CD14-positive monocyte (primary cell): Measurements from ENCODE around the gene WDR55. TPM values are rescaled to one million over a fixed set of nuclear protein-coding genes. Genes with fewer than 3 reads are reported as not detected.

Experiments
- DNase-seq, 3 donors: peaks; one replicate each; pipeline ENCODE4 v3.0.0-alpha.2; 2011 to 2022
- H2AFZ ChIP-seq: 2 replicates; pipeline ENCODE4 v1.6.0; 2012; ENCODE audit warnings: mild to moderate bottlenecking, low read depth, low read length, inconsistent platforms; ENCODE audit not compliant: insufficient read depth, poor library complexity, severe bottlenecking
- H3K27ac ChIP-seq, 2 donors: 1 replicate in 1 of 2; 2 replicates in 1 of 2; pipeline ENCODE4 v1.5.1; 2012 to 2013; ENCODE audit warnings: low read length in 2 of 2, control low read depth in 1 of 2, inconsistent platforms in 1 of 2, low read depth in 1 of 2, mild to moderate bottlenecking in 1 of 2
- H3K27me3 ChIP-seq, 2 donors: one replicate each; pipeline versions ENCODE4 v1.6.0 to v1.6.1; 2011 to 2013; ENCODE audit warnings: low read length in 2 of 2; ENCODE audit not compliant: control insufficient read depth in 2 of 2, insufficient read depth in 2 of 2
- H3K36me3 ChIP-seq, 2 donors: replicated peaks in 1 of 2; 1 replicate in 1 of 2; 2 replicates in 1 of 2; pipeline versions ENCODE4 v1.5.1 to v1.6.1; 2012 to 2013; ENCODE audit warnings: low read length in 2 of 2, control low read depth in 1 of 2, inconsistent platforms in 1 of 2, mild to moderate bottlenecking in 1 of 2; ENCODE audit not compliant: insufficient read depth in 2 of 2, control insufficient read depth in 1 of 2
- H3K4me1 ChIP-seq, 2 donors: 1 replicate in 1 of 2; 2 replicates in 1 of 2; pipeline versions ENCODE4 v1.5.1 to v1.6.1; 2012 to 2013; ENCODE audit warnings: low read length in 2 of 2, control low read depth in 1 of 2, inconsistent platforms in 1 of 2, mild to moderate bottlenecking in 1 of 2, moderate library complexity in 1 of 2; ENCODE audit not compliant: insufficient read depth in 2 of 2, control insufficient read depth in 1 of 2
- H3K4me2 ChIP-seq: replicated peaks from 2 replicates; pipeline ENCODE3; 2012; ENCODE audit warnings: low read length, moderate library complexity, mild to moderate bottlenecking; ENCODE audit not compliant: poor library complexity, severe bottlenecking; ENCODE audit errors: extremely low read depth
- H3K4me3 ChIP-seq, 3 experiments: fragments of 200-600 bp in 1 of 3; sonication (generic) in 1 of 3; replicated peaks in 1 of 3; 1 replicate in 2 of 3; 2 replicates in 1 of 3; pipeline ENCODE4 v1.5.1; 2011 to 2013; ENCODE audit warnings: low read length in 3 of 3, mild to moderate bottlenecking in 3 of 3, control low read depth in 2 of 3, low read depth in 2 of 3, inconsistent platforms in 1 of 3, moderate library complexity in 1 of 3
- H3K79me2 ChIP-seq: 2 replicates; pipeline ENCODE4 v1.6.0; 2012; ENCODE audit warnings: mild to moderate bottlenecking, control low read depth, inconsistent platforms, low read length, moderate library complexity; ENCODE audit not compliant: insufficient read depth
- H3K9ac ChIP-seq: 2 replicates; pipeline ENCODE4 v1.6.0; 2017; ENCODE audit warnings: low read length, mild to moderate bottlenecking; ENCODE audit not compliant: insufficient read depth, poor library complexity, severe bottlenecking
- H3K9me3 ChIP-seq, 2 donors: replicated peaks in 1 of 2; 1 replicate in 1 of 2; 2 replicates in 1 of 2; pipeline versions ENCODE4 v1.5.1 to v1.6.1; 2012 to 2013; ENCODE audit warnings: low read length in 2 of 2, control low read depth in 1 of 2; ENCODE audit not compliant: control insufficient read depth in 1 of 2, insufficient read depth in 1 of 2
- H4K20me1 ChIP-seq: 2 replicates; pipeline ENCODE4 v1.6.0; 2012; ENCODE audit warnings: mild to moderate bottlenecking, low read length, control low read depth, moderate library complexity; ENCODE audit not compliant: insufficient read depth
- H3K27ac Mint-ChIP-seq, 7 donors: one replicate each; pipeline ENCODE4 v1.8.0; 2020; ENCODE audit warnings: mild to moderate bottlenecking in 7 of 7, mixed read lengths in 7 of 7, moderate library complexity in 6 of 7, inconsistent platforms in 2 of 7
- H3K27me3 Mint-ChIP-seq, 3 donors: one replicate each; pipeline ENCODE4 v1.8.0; 2021 to 2022; ENCODE audit warnings: low read depth in 3 of 3, mild to moderate bottlenecking in 3 of 3, mixed read lengths in 3 of 3, moderate library complexity in 3 of 3, inconsistent platforms in 1 of 3
- H3K36me3 Mint-ChIP-seq, 2 donors: one replicate each; pipeline ENCODE4 v1.8.0; 2020; ENCODE audit warnings: mixed read lengths in 2 of 2, inconsistent platforms in 1 of 2, mild to moderate bottlenecking in 1 of 2
- H3K4me1 Mint-ChIP-seq: one replicate; pipeline ENCODE4 v1.8.0; 2020; ENCODE audit warnings: mild to moderate bottlenecking, mixed read lengths
- H3K4me3 Mint-ChIP-seq, 2 donors: one replicate each; pipeline ENCODE4 v1.8.0; 2020; ENCODE audit warnings: mild to moderate bottlenecking in 2 of 2, mixed read lengths in 2 of 2, moderate library complexity in 1 of 2
- H3K9me3 Mint-ChIP-seq, 7 donors: one replicate each; pipeline ENCODE4 v1.8.0; 2020 to 2022; ENCODE audit warnings: mixed read lengths in 7 of 7, mild to moderate bottlenecking in 6 of 7, moderate library complexity in 6 of 7, inconsistent platforms in 2 of 7
- CTCF ChIP-seq: fragments of 200-600 bp; IDR thresholded peaks from one replicate; pipeline ENCODE4 v1.8.0; 2022; ENCODE audit warnings: antibody characterized with exemption, mild to moderate bottlenecking
- whole genome bisulfite sequencing: methylation state at CpG from one replicate; pipeline ENCODE4 v1.1.5; 2013; ENCODE audit warnings: missing lambda C conversion rate; ENCODE audit not compliant: insufficient coverage; 5-methylcytosine and 5-hydroxymethylcytosine counted together
- intact Hi-C, 2 donors: fragments of 100-400 bp; cut with micrococcal nuclease; formaldehyde crosslinking; loops; one replicate each; pipeline versions ENCODE4 v1.15.0 to v1.15.1; 2023
- polyA plus RNA-seq, 3 donors: library from polyadenylated mRNA; depleted of rRNA in 1 of 3; unstranded in 2 of 3; stranded (reverse) in 1 of 3; fragments of 300-500 nt in 2 of 3; fragments of >200 nt in 1 of 3; fragmentation: Illumina TruSeq in 2 of 3; gene quantifications; 1 replicate in 2 of 3; 2 replicates in 1 of 3; pipeline ENCODE4 v1.2.3, GENCODE V29; 2012 to 2021

Gene WDR55
- polyA plus RNA-seq, 3 donors, result 11.2 to 36.8 (median 13.3) TPM

GRCh38 chr5:140632366-140633020 is 32.2 kb upstream of the WDR55 start:
- Mint-ChIP-seq H3K27me3 (peaks cover 0 to 5% (median 0%) of the 10 kb centered on the region in 3 donors), H3K4me3 (peak overlapping the region; percentile 92 to 100), H3K9me3 (peaks cover 3 to 16% (median 12%) of the 10 kb centered on the region in 7 donors), H3K27ac (peak overlapping the region; percentile 97 to 99 (median 98)), H3K36me3 (peaks cover 26 to 49% of the 10 kb centered on the region in 2 donors), H3K4me1 (peaks cover 56% of the 10 kb centered on the region)
- intact Hi-C loops, result loop anchor here (2.0 to 5.0 kb wide), 2 partner anchors 22 to 35 kb away; no protein-coding TSS in a partner anchor
- peaks cover 33 to 68% of the 10 kb centered on the region in 2 donors for H3K4me1 ChIP-seq
- H3K27ac ChIP-seq, result peak overlapping the region; percentile 96 to 97
- H3K9me3 ChIP-seq, result peaks cover 0 to 10% of the 10 kb centered on the region in 2 donors
- peaks cover 14 to 24% of the 10 kb centered on the region in 2 donors for H3K36me3 ChIP-seq
- peak overlapping the region; percentile 76 to 98 (median 97) for H3K4me3 ChIP-seq
- peak in 2 of 3 donors; percentile 50 to 55 for DNase-seq
- peak; percentile 1 for TF ChIP-seq CTCF
- under 1% methylated on average over 51 of the region's 51 CpGs for WGBS
- H3K9ac ChIP-seq, result peak overlapping the region; percentile 89
- no peaks in the 10 kb centered on the region for H3K27me3 ChIP-seq
- peaks cover 31% of the 10 kb centered on the region for H4K20me1 ChIP-seq
- peak overlapping the region; percentile 100 for H3K4me2 ChIP-seq
- H2AFZ ChIP-seq, result no peak overlapping the region
- peaks cover 55% of the 10 kb centered on the region for H3K79me2 ChIP-seq

- peak within 1 kb of the TSS; percentile 97 to 99 (median 98) for H3K27ac Mint-ChIP-seq
- Histone ChIP-seq H2AFZ (no peak within 1 kb of the TSS), H3K79me2 (peaks cover 55% of the 10 kb centered on the region), H3K9me3 (peaks cover 0 to 6% of the 10 kb centered on the region in 2 donors), H3K36me3 (peaks cover 14 to 24% of the 10 kb centered on the region in 2 donors), H4K20me1 (peaks cover 31% of the 10 kb centered on the region), H3K4me3 (peak within 1 kb of the TSS; percentile 76 to 98 (median 97)), H3K4me1 (peaks cover 37 to 68% of the 10 kb centered on the region in 2 donors), H3K4me2 (peak within 1 kb of the TSS; percentile 100), H3K9ac (peak within 1 kb of the TSS; percentile 89), H3K27ac (peak within 1 kb of the TSS; percentile 96 to 97), H3K27me3 (no peaks in the 10 kb centered on the region)
- peaks cover 0 to 12% (median 9%) of the 10 kb centered on the region in 7 donors for H3K9me3 Mint-ChIP-seq
- TF ChIP-seq CTCF, result no peak
- H3K27me3 Mint-ChIP-seq, result peaks cover 0 to 5% (median 0%) of the 10 kb centered on the region in 3 donors
- peaks cover 23 to 43% of the 10 kb centered on the region in 2 donors for H3K36me3 Mint-ChIP-seq
- WGBS, result under 1% methylated on average over 10 of the region's 16 CpGs
- H3K4me3 Mint-ChIP-seq, result peak within 1 kb of the TSS; percentile 92 to 100
- intact Hi-C loops, result loop anchor here (2.0 to 5.0 kb wide), 2 partner anchors 22 to 36 kb away; no protein-coding TSS in a partner anchor
- peaks cover 56% of the 10 kb centered on the region for H3K4me1 Mint-ChIP-seq
- peak; percentile 74 to 95 (median 90) for DNase-seq
Measured at GRCh38 chr5:140633021-140633471, 31.7 kb upstream of the WDR55 start, which contains the start of gene CD14. TSS of gene CD14 (minus strand) at chr5:140633175. CDS start at chr5:140633071, 104 bp downstream.
